HK-2 (cell line): ENCODE results near the gene OR51B2.
"Not testable (repeated sequence)": the region's sequence is repeated elsewhere in the genome, so short reads cannot be mapped to it uniquely, and the experiment has no call there.

ENCODE experiments used
- DNase-seq: peaks from one replicate; pipeline ENCODE4 v3.0.0-alpha.2; 2018; ENCODE audit not compliant: unreplicated experiment

OR51B2 gene

DNA sequence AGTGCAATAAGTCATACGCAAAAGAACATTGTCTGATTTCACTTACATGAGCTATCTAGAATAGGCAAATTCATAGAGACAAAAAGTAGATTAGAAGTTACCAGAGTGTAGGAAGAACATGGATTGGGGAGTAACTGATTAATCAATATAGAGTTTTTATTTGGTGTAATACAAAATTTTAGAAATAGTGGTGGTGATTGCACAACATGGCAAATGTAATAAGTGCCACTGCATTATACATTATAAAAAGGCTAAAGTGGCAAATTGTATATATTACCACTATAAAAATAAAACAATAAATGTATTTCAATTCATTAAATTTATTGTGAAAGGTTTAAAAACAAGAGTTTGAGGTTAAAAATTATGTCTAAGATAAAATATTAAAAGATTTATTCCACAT is 13.7 kb downstream of the OR51B2 start:
- no peak for DNase-seq

DNA sequence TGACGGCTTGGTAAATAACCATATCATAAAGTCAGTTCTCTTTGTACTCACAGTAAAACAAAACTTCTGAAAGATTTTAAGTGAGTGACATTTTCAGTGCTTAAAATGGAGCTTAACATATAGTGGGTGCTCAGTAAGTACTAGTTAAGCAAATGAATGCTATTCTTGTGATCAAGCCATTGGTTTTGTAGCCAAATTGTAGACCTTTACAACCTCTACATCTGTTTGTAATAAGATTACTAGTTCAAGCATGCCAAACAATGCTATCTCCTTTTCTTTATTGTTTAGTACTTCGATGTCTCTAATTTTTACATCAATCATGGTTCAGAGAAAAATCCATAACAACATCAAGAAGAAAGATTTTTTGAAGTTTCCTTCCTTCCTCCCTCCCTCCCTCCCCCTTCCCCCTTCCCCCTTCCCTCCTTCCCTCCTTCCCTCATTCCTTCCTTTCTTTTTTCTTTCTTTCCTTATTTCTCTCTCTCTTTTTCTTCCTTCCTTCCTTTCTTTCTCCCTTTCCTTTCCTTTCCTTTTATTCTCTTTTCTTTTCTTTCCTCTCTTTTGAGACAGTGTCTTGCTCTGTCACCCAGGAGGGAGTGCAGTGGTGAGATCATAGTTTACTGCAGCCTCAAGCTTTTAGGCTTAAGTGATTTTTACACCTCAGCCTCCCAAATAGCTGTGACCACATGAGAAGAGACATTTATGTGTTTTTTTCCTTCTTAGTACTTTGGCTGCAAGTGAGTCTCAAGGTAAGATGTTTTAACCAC is 16.7 kb downstream of the OR51B2 start:
- no peak for DNase-seq

DNA sequence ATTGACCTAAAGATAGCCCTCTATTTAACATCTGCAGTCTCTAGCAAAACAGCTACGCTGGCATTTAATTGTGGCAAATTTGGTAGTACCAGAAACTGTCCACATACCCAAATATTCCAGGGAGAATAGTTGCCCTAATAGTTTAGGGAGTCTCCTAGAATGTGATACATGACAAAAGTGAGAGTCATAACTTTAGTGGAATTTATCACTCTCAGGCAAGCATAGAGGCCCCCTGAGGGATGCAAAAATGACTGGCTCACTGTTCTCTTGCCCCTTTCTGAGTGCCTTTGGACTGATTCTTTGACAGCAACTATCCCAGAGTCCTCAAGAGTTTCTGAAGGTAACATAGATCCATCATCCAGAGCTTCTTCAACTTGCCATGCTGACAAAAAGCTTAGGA is 20.1 kb downstream of the OR51B2 start:
- DNase-seq: no peak

DNA sequence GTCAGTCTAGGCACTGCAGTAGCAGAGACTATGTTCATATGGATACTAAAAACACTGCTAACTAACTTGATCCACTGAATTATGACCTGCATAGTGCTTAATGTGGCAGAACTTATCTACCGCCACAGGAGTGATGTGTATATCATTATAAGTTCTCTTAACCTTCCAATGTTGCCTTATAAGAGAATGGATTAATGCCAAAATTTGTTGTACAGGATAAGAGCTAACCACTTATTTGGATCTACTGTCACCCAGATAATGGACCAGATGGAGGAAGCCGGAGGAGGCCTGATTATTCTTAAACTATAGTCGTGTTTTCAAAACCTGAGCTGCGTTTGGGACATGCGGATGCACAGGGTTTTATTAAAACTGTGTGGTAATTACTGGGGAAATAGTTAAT is 20.5 kb downstream of the OR51B2 start:
- DNase-seq: no peak

DNA sequence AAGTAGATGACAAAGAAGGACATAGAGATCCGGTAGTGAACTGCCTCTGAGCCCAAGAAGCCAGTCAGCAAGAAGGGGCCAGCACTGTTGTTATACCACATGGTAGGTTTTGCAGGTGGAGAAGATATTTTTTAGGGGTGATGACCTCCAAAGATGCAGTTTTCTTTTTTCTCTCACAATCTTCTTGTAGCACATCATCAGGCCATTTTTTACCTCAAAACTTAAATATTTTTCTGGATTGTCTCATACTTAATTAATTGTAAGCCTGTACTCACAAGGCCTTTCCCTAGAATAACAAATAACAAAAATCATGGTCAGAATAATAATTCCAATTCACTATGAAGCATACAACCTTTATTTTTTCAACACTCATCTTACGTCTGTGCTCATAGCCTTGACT is 22.3 kb downstream of the OR51B2 start, which contains the start of gene OR51B4:
Gene OR51B4 (minus strand): TSS at position 101 of the 400 bp plus-strand sequence. CDS start 0 bp downstream, at position 101.
- DNase-seq: no peak

DNA sequence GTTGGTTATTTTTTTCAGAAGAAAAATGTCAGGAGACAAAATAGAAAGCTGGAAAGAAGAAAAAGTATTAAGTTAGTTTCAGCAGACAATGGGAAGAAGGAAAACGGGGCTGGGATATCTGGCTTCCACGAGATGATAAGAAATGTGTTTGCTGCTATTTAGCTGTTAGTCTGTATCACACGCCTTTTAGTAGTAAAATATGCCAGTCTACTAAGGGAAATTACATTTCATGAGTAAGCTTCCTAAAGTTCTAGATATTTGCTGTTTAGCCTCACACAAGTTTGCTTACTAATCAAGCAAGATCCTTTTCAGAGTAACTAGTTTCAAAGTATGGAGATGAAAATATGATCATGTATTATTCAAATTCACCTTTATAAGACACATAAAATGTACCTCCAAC is 23.8 kb downstream of the OR51B2 start:
- DNase-seq: no peak

DNA sequence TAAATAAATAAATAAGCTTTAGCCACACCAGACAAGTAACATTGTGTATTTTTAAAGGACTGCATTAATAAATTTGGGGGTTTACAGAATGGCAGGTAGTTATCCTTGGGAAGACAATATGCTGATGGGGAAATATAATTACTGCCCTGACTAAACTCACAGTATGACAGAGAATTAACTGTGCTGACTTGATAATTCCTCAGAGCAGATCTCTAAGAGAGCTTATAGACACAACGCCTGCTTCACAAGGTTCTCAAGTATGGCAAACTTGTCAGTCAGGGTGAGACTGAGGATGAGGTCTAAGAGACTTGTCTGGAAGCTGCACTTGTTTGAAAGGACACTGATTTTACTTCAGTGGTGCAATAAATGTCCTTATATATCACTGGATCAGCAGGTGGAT is 25.6 kb downstream of the OR51B2 start:
- no peak for DNase-seq

DNA sequence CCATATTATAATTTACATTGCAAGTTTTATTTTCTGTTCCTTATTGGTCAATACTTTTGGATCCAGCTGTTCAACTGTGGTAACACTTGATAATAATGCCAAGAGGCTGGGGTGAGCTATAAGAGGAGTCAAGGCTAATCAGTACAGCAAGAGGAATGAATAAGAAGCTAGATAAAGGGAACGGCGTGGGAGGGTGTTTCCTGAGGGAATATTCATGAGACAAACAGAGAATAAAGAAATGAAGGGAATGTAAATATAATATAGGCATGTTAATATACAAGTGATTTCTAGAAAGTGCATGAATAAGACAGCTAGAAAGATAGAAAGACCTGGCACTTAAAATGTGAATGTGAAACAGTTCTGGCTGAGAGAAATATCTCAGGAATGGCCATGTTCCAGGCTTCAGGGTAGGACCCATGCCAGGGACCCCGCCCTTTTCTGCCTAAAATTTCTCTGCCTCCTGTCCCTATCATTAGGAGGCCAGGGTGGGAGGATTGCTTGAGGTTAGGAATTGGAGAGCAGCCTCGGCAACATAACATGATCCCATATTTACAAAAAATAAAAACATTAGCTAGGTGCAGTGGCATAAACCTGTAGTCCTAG is 26.3 kb downstream of the OR51B2 start:
- DNase-seq: no peak

DNA sequence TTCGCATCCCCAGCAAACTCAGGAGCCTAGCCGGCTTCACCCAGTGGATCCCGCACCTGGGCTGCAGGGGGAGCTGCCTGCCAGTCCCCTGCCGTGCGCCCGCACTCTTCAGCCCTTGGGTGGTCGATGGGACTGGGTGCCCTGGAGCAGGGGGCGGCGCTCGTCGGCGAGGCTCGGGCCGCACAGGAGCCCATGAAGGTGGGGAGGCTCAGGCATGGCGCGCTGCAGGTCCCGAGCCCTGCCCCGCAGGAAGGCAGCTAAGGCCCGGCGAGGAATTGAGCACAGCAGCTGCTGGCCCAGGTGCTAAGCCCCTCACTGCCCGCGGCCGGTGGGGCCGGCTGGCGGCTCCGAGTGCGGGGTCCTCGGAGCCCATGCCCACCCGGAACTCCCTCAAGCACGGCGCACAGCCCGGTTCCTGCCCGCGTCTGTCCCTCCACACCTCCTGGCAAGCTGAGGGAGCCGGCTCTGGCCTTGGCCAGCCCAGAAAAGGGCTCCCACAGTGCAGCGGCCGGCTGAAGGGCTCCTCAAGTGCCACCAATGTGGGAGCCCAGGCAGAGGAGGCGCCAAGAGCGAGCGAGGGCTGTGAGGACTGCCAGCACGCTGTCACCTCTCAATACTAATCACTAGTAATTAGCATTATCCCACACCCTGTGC is 29.6 kb downstream of the OR51B2 start:
- not testable (repeated sequence) for DNase-seq

DNA sequence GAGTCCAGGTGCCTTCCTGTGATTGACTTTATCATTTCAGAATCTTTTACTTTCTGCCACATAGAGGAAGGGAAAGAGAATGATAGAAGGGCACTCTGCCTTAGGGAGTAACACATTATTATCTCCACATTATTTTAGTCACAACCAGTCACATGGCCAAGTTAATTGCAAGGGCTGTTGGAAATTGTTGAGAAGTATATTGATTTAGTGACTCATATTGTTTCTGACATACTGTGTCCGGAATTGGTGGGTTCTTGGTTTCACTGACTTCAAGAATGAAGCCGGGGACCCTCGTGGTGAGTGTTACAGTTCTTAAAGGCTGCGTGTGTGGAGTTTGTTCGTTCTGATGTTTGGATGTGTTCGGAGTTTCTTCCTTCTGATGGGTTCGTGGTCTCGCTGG is 31.1 kb downstream of the OR51B2 start:
- no peak for DNase-seq

DNA sequence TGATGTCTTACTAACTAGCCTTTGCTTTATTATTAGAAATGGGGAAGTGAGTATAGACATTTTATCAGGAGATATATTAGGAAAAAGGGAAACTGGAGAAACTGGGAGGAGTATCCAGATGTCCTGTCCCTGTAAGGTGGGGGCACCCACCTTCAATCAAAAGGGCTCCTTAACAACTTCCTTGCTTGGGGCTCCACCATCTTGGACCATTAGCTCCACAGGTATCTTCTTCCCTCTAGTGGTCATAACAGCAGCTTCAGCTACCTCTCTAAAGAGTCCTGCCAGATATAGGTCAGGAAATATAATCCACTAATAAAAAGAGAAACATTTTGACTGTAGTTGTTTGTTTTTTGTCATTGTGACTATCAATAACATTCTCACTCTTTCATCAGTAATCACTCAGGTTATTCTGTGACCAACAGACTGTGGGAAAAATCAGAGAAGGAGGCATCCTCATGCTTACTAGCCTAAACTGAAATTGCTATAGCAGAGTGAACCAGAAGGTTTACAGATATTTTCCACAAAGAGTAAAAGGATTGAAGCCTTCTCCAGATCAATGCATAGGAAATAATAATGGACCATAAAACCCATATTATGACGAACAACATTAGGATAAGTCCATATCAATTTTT is 32.8 kb downstream of the OR51B2 start:
- no peak for DNase-seq

DNA sequence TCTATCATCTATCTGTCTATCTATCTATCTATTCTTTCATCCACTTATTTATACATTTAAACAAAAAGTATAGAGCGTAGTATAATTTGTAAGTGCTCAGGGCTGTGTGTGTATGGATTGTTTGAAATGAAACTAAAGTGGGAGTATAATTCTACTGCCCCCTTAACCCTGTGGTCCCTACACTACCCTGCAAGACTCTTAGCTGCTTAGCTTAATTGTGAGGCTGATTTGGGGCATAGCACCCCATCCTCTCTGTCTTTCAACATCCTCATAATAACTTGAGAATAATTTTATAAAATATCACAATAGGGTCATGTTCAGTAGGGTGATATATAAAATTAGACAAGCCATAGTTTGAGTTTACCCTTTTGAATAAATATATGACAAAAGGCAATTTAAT is 34.0 kb downstream of the OR51B2 start:
- no peak for DNase-seq

DNA sequence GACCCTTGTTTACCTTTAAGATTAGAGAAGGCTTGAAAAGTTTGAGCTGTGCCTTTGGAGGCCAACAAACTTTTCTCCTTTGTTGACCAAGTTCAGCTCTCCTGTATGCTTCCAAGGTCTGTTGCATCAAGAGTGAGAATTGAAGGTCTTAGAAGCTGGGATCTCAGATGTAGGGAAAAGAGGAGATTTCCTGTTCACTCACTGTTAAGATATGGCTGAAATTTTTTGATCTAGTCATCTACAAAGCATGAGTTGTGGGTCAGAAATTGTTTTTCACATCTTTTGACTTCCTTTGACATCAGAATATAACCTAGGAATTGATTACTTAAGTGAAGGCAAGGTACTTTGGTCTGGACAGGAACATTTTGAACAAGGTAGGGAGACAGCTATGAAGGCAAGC is 34.4 kb downstream of the OR51B2 start:
- DNase-seq: no peak

DNA sequence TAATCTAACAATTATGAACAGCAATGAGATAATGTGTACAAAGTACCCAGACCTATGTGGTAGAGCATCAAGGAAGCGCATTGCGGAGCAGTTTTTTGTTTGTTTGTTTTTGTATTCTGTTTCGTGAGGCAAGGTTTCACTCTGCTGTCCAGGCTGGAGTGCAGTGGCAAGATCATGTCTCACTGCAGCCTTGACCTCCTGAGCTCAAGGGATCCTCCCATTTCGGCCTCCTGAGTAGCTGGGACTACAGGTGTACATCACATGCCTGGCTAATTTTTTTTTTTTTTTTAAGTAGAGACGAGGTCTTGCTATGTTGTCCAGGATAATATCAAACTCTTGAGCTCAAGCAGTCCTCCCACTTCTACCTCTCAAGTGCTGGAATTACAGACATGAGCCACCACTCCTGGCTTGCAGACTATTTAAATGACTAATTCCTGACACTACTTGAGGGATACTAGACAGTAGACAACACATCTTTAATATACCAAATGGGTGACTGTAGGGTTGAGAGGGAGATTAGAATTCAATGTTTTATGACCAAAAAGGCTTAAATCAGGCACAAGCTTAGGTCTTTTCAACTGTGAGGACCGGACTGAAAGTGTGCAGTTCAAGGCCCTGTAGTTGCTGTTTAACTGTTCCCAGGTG is 35.1 kb downstream of the OR51B2 start:
- no peak for DNase-seq

DNA sequence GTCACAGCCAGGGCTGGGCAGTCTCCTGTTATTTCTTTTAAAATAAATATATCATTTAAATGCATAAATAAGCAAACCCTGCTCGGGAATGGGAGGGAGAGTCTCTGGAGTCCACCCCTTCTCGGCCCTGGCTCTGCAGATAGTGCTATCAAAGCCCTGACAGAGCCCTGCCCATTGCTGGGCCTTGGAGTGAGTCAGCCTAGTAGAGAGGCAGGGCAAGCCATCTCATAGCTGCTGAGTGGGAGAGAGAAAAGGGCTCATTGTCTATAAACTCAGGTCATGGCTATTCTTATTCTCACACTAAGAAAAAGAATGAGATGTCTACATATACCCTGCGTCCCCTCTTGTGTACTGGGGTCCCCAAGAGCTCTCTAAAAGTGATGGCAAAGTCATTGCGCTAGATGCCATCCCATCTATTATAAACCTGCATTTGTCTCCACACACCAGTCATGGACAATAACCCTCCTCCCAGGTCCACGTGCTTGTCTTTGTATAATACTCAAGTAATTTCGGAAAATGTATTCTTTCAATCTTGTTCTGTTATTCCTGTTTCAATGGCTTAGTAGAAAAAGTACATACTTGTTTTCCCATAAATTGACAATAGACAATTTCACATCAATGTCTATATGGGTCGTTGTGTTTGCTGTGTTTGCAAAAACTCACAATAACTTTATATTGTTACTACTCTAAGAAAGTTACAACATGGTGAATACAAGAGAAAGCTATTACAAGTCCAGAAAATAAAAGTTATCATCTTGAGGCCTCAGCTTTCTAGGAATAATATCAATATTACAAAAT is 35.8 kb downstream of the OR51B2 start:
- no peak for DNase-seq

DNA sequence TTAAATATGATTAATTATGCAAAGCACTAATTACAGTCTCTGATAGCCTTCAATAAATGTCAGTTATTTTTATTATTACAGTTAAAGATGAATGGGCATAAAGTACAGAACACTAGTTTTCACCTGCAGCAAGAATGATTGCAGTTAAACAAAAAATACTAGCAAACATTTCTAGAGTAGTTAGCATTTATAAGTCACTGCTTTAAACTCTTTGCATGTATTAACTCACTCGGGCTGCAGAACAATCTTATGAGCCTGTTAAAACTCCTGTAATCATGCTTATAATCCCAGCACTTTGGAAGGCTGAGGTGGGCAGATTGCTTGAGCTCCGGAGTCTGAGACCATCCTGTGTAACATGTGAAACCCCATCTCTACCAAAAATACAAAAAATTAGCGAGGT is 37.2 kb downstream of the OR51B2 start:
- no peak for DNase-seq

DNA sequence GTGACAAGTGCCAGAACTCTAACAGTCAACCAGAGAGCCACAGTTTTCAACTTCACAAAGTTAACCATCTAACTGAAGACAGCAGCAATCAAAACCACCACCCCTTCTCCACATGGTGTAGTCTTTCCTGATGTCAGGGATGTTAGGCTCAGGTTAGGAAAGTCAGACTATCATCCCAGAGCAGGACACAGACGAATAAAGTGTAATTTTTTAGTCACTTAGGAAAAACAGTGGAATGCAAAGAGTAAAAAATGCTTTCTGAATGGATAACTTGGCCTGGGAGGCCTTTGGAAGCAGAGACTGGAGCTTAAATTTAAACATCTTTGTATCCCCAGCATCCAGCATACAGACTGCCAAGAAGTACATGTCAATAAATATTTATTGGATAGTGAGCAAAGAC is 37.7 kb downstream of the OR51B2 start:
- DNase-seq: no peak

DNA sequence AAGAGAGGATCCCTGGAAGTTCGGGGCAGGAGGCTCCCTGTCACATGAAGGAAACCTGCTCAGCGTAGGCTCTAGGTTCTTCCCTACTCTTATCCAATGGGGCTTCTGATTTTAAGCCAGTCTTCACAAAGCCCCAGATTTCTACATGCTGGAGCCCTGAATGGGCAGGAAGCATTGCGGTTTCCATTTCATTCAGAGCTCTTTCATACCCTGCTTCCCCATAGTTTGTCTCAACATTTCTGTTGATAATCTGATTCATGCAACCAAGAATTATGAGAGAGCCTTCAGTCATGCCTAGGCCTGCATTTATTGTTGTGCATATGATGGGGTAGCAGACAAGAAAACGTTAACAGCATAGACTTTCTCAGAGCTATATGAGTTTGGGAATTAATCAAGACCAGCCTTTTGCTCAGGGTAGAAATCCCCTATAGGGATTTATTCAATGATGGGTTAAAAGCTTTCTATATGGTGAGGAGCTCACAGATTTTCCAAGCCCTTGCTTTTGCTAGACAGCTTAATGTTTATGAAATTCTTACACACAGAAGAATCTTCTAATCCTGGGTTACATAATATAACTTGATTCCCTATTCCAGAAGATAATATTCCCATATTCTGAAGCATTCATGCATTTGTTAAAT is 38.3 kb downstream of the OR51B2 start:
- DNase-seq: no peak

DNA sequence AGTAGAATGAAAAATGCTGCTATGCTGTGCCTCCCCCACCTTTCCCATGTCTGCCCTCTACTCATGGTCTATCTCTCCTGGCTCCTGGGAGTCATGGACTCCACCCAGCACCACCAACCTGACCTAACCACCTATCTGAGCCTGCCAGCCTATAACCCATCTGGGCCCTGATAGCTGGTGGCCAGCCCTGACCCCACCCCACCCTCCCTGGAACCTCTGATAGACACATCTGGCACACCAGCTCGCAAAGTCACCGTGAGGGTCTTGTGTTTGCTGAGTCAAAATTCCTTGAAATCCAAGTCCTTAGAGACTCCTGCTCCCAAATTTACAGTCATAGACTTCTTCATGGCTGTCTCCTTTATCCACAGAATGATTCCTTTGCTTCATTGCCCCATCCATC is 39.5 kb downstream of the OR51B2 start:
- no peak for DNase-seq

DNA sequence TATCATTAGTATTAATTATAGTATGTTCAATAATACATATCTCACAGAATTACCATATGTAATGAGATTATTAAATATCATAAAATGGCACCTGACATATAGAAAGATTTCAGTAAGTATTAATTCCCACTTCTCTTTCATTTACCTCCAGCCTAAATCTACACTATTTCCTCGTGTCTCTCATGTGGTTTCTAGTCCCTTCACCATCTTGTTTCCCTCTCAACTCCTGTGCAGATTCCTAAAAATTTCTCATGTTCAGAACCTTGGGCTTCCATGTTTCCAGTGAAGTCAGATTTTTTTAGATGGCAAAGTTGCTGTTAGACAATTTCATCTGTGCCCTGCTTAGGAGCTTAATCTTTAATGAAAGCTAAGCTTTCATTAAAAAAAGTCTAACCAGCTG is 40.2 kb downstream of the OR51B2 start:
- no peak for DNase-seq

DNA sequence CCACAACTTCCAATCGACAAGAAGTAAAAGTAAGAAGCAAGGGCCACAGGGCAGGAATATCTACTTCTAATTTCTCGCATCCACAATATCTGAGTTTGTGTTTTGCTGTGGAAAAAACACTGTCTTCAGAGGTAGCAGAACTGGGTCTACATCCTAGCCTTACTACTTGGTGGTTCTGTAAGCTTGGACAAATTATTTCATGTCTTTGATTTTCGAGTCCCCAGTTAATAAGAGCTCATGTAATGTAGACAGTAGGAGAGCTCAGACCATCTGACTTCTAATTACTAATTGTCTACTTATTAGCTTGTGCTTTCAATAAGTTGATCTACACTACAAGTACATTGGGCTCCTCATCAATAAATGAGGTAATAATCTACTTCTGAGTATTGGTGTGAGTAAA is 41.0 kb downstream of the OR51B2 start:
- DNase-seq: no peak
